SK-N-SH (cell line): ENCODE data around the gene IMMP1L. TPM values are rescaled to one million over a fixed set of nuclear protein-coding genes. Genes with fewer than 3 reads are reported as not detected.

Source experiments
- CTCF ChIA-PET: fragments of 300-600, 350-600 bp; formaldehyde crosslinking; extraction: SDS; loops from one replicate; lab custom pipeline; 2021; lab: Yijun Ruan, JAX
- POLR2A ChIA-PET: fragments of 350-600 bp; sonication (Branson Sonifier 250); formaldehyde crosslinking; extraction: SDS; loops from one replicate; lab custom pipeline; 2020; ENCODE audit warnings: antibody characterized with exemption, inconsistent platforms; lab: Yijun Ruan, JAX
- DNase-seq: peaks from one replicate; pipeline ENCODE4 v3.0.0; 2012
- H2AFZ ChIP-seq: fragments of 200-600 bp; sonication (generic); 2 replicates; pipeline ENCODE4 v1.8.1; 2016; ENCODE audit warnings: antibody characterized with exemption, mild to moderate bottlenecking, low read depth
- H3F3A ChIP-seq: fragments of 200-600 bp; sonication (generic); replicated peaks from 2 replicates; pipeline ENCODE3; 2016; ENCODE audit warnings: antibody characterized with exemption, mild to moderate bottlenecking; ENCODE audit not compliant: insufficient read depth
- H3K27ac ChIP-seq, 2 experiments: fragments of 200-500 bp in 1 of 2; fragments of 200-600 bp in 1 of 2; sonication (Bioruptor generic) in 1 of 2; sonication (generic), shearing (Covaris generic) in 1 of 2; 2 replicates each; pipeline versions ENCODE4 v1.5.1 to v1.6.1; 2014 to 2016; ENCODE audit warnings: low read depth in 2 of 2, inconsistent platforms in 1 of 2, low read length in 1 of 2, mild to moderate bottlenecking in 1 of 2, mixed read lengths in 1 of 2
- H3K27me3 ChIP-seq: fragments of 200-600 bp; sonication (generic), shearing (Covaris generic); 2 replicates; pipeline ENCODE4 v1.6.1; 2016; ENCODE audit warnings: mixed run types; ENCODE audit not compliant: insufficient read depth
- H3K36me3 ChIP-seq, 2 experiments: fragments of 200-500 bp in 1 of 2; fragments of 200-600 bp in 1 of 2; sonication (Bioruptor generic) in 1 of 2; sonication (generic) in 1 of 2; replicated peaks in 1 of 2; 2 replicates each; pipeline versions ENCODE3 to v1.5.1; 2014 to 2016; ENCODE audit warnings: low read length in 1 of 2, mild to moderate bottlenecking in 1 of 2; ENCODE audit not compliant: insufficient read depth in 2 of 2, control insufficient read depth in 1 of 2
- H3K4me1 ChIP-seq, 2 experiments: fragments of 200-500 bp in 1 of 2; fragments of 200-600 bp in 1 of 2; sonication (Bioruptor generic) in 1 of 2; sonication (generic), shearing (Covaris generic) in 1 of 2; 2 replicates each; pipeline versions ENCODE4 v1.5.1 to v1.6.1; 2014 to 2016; ENCODE audit warnings: low read depth in 1 of 2, low read length in 1 of 2, mixed run types in 1 of 2; ENCODE audit not compliant: insufficient read depth in 2 of 2, control insufficient read depth in 1 of 2
- H3K4me2 ChIP-seq: fragments of 200-600 bp; sonication (generic), shearing (Covaris generic); 2 replicates; pipeline ENCODE4 v1.6.1; 2017; ENCODE audit warnings: mixed run types
- H3K4me3 ChIP-seq, 2 experiments: fragments of 200-500 bp in 1 of 2; fragments of 200-600 bp in 1 of 2; sonication (Bioruptor generic) in 1 of 2; sonication (generic), shearing (Covaris generic) in 1 of 2; 2 replicates each; pipeline versions ENCODE4 v1.5.1 to v1.8.1; 2014 to 2016; ENCODE audit warnings: low read depth in 2 of 2, inconsistent platforms in 1 of 2, low read length in 1 of 2, mild to moderate bottlenecking in 1 of 2, mixed read lengths in 1 of 2, moderate library complexity in 1 of 2
- H3K79me2 ChIP-seq: fragments of 200-600 bp; sonication (generic); 2 replicates; pipeline ENCODE4 v1.8.1; 2017; ENCODE audit warnings: mild to moderate bottlenecking; ENCODE audit not compliant: insufficient read depth
- H3K9ac ChIP-seq: fragments of 200-600 bp; sonication (generic); 2 replicates; pipeline ENCODE4 v1.6.1; 2017; ENCODE audit warnings: mixed run types
- H3K9me2 ChIP-seq: fragments of 200-600 bp; sonication (generic); 2 replicates; pipeline ENCODE4 v1.6.1; 2017; ENCODE audit warnings: mixed run types
- H3K9me3 ChIP-seq: fragments of 200-600 bp; sonication (generic); 2 replicates; pipeline ENCODE4 v1.6.1; 2017; ENCODE audit warnings: mixed run types, mild to moderate bottlenecking, moderate library complexity
- H4K20me1 ChIP-seq: fragments of 200-600 bp; sonication (generic); 2 replicates; pipeline ENCODE4 v1.6.1; 2017; ENCODE audit warnings: mild to moderate bottlenecking, mixed run types; ENCODE audit not compliant: insufficient read depth
- CHD2 ChIP-seq: fragments of 150-350 bp; IDR thresholded peaks from 2 replicates; pipeline ENCODE4 v1.6.1; 2018; ENCODE audit warnings: low read length; ENCODE audit not compliant: partially characterized antibody
- CTCF ChIP-seq: fragments of 200-600 bp; sonication (generic); IDR thresholded peaks from 2 replicates; pipeline ENCODE4 v1.6.1; 2017; ENCODE audit warnings: antibody characterized with exemption, mild to moderate bottlenecking, moderate library complexity
- ELF1 ChIP-seq: IDR thresholded peaks from 2 replicates; pipeline ENCODE4 v1.4.0; 2012
- EP300 ChIP-seq, 2 experiments: IDR thresholded peaks; 2 replicates each; pipeline versions ENCODE4 v1.4.0 to v1.6.1; 2012; ENCODE audit warnings: borderline replicate concordance in 1 of 2, low read depth in 1 of 2, low read length in 1 of 2
- EZH2phosphoT487 ChIP-seq: fragments of 200-600 bp; sonication (generic); IDR thresholded peaks from 2 replicates; pipeline ENCODE4 v1.6.1; 2017; ENCODE audit warnings: low read depth, mixed run types, mild to moderate bottlenecking, antibody characterized with exemption, moderate library complexity, borderline replicate concordance
- FOSL2 ChIP-seq: IDR thresholded peaks from 2 replicates; pipeline ENCODE4 v1.4.0; 2012; ENCODE audit warnings: low read depth, mild to moderate bottlenecking, moderate library complexity, borderline replicate concordance
- FOXJ3 ChIP-seq: sonication (generic); formaldehyde crosslinking; IDR thresholded peaks from 2 replicates; pipeline ENCODE4 v1.5.1; 2020; ENCODE audit warnings: mild to moderate bottlenecking, missing genetic modification reagents
- IRF3 ChIP-seq: fragments of 150-350 bp; IDR thresholded peaks from 2 replicates; pipeline ENCODE4 v1.6.1; 2016; ENCODE audit warnings: mild to moderate bottlenecking, low read depth, low read length
- MXI1 ChIP-seq: IDR thresholded peaks from 2 replicates; pipeline ENCODE4 v1.6.1; 2012; ENCODE audit warnings: mild to moderate bottlenecking, low read depth, low read length, improper control_type of control experiment
- NRF1 ChIP-seq: IDR thresholded peaks from 2 replicates; pipeline ENCODE4 v1.6.1; 2012; ENCODE audit warnings: low read depth, mild to moderate bottlenecking, low read length
- POLR2AphosphoS5 ChIP-seq: IDR thresholded peaks from 2 replicates; pipeline ENCODE4 v1.6.1; 2012; ENCODE audit warnings: low read depth, low read length
- RAD21 ChIP-seq: IDR thresholded peaks from 2 replicates; pipeline ENCODE4 v1.6.1; 2012; ENCODE audit warnings: mild to moderate bottlenecking, low read length
- RXRA ChIP-seq: IDR thresholded peaks from 2 replicates; pipeline ENCODE4 v1.4.0; 2012; ENCODE audit warnings: low read depth, mild to moderate bottlenecking, borderline replicate concordance
- SMC3 ChIP-seq: IDR thresholded peaks from 2 replicates; pipeline ENCODE4 v1.6.1; 2012; ENCODE audit warnings: low read depth, low read length, improper control_type of control experiment
- TAF1 ChIP-seq: IDR thresholded peaks from 2 replicates; pipeline ENCODE4 v1.6.1; 2012; ENCODE audit warnings: low read depth, mild to moderate bottlenecking, low read length, moderate library complexity, borderline replicate concordance
- TEAD4 ChIP-seq: IDR thresholded peaks from 2 replicates; pipeline ENCODE4 v1.4.0; 2012; ENCODE audit warnings: mild to moderate bottlenecking, borderline replicate concordance; ENCODE audit not compliant: insufficient read depth
- USF1 ChIP-seq: IDR thresholded peaks from 2 replicates; pipeline ENCODE4 v1.4.0; 2012; ENCODE audit warnings: low read depth, borderline replicate concordance
- USF2 ChIP-seq: fragments of 150-350 bp; IDR thresholded peaks from 2 replicates; pipeline ENCODE4 v1.6.1; 2017; ENCODE audit warnings: antibody characterized with exemption, low read length, low read depth, borderline replicate concordance
- YY1 ChIP-seq: IDR thresholded peaks from 2 replicates; pipeline ENCODE4 v1.4.0; 2012; ENCODE audit warnings: low read depth, mild to moderate bottlenecking
- WGBS: methylation state at CpG from one replicate; pipeline ENCODE4 v1.1.6; 2017; ENCODE audit warnings: low lambda C conversion rate; 5-methylcytosine and 5-hydroxymethylcytosine counted together
- polyA plus RNA-seq, 3 experiments: library from polyadenylated mRNA; depleted of rRNA; stranded (reverse); fragments of >200 nt; gene quantifications; 2 replicates each; pipeline ENCODE4 v1.2.3, GENCODE V29; 2012

Gene IMMP1L
- polyA plus RNA-seq, 1 of the 3 experiments (the other 2 are of a cell fraction), result 40.9 TPM

- no peaks in the 10 kb centered on the region for H3K9me3 ChIP-seq
- no peaks in the 10 kb centered on the region for H3K36me3 ChIP-seq
- no peaks in the 10 kb centered on the region for H3K79me2 ChIP-seq
- 96% methylated on average over 1 of the region's 1 CpG for WGBS
- peaks cover under 1% of the 10 kb centered on the region for H3F3A ChIP-seq
- POLR2A ChIA-PET, result no interaction called here
- no peaks in the 10 kb centered on the region; a peak in 1 of 4 replicates for H3K4me1 ChIP-seq
- no peak overlapping the region for H3K9ac ChIP-seq
- H4K20me1 ChIP-seq, result no peaks in the 10 kb centered on the region
- H3K4me3 ChIP-seq, result no peak overlapping the region
- H3K4me2 ChIP-seq, result no peak overlapping the region
- CTCF ChIA-PET, result interaction anchor here (0.7 to 1.2 kb wide), 2 partner anchors 16 to 225 kb away, joined by 3 read pairs; no protein-coding TSS in a partner anchor
- H3K27me3 ChIP-seq, result no peaks in the 10 kb centered on the region
- H2AFZ ChIP-seq, result no peak overlapping the region
- TF ChIP-seq YY1, result no peak
- no peak for TF ChIP-seq RXRA
- TF ChIP-seq USF1, result no peak
- TF ChIP-seq FOXJ3 (CRISPR knock-in tag), result no peak
- no peak for TF ChIP-seq ELF1
- TF ChIP-seq NRF1, result no peak
- TF ChIP-seq RAD21, result no peak
- TF ChIP-seq EZH2phosphoT487, result no peak
- no peak for TF ChIP-seq IRF3
- TF ChIP-seq TEAD4, result no peak
- no peak for TF ChIP-seq SMC3
- TF ChIP-seq USF2, result no peak
- TF ChIP-seq MXI1, result no peak
- no peak for TF ChIP-seq TAF1
- TF ChIP-seq POLR2AphosphoS5, result no peak
- no peak for TF ChIP-seq CTCF
- no peak for TF ChIP-seq FOSL2
- TF ChIP-seq CHD2, result no peak
- TF ChIP-seq EP300 (IDR thresholded peaks at IDR 0.05; ENCODE audit: borderline replicate concordance in 1 of 2, low read depth in 1 of 2, low read length in 1 of 2), result no peak
- no peak for DNase-seq
- no peak overlapping the region for H3K27ac ChIP-seq
- no peaks in the 10 kb centered on the region for H3K9me2 ChIP-seq
These were observed 92.1 kb downstream of the IMMP1L start for GRCh38 chr11:31417357-31417756.
